HepG2 (cell line): ENCODE results near the gene ILRUN. TPM values are rescaled to one million over a fixed set of nuclear protein-coding genes. Genes with fewer than 3 reads are reported as not detected.

Source experiments
- ASH2L ChIP-seq: fragments of 300-600, 200-600 bp; sonication (generic); IDR thresholded peaks from 2 replicates; pipeline ENCODE4 v1.7.0; 2017; ENCODE audit warnings: low read depth, mild to moderate bottlenecking, moderate library complexity, mixed read lengths, low read length; ENCODE audit not compliant: insufficient read length
- CENPT ChIP-seq: sonication (generic); formaldehyde crosslinking; IDR thresholded peaks from 2 replicates; pipeline ENCODE4 v1.8.0; 2022; ENCODE audit warnings: low read depth, mild to moderate bottlenecking, moderate library complexity, missing genetic modification reagents
- FIP1L1 ChIP-seq: fragments of 200-400 bp; formaldehyde crosslinking; IDR thresholded peaks from 2 replicates; pipeline ENCODE4 v1.6.1; 2018; ENCODE audit warnings: low read depth, mild to moderate bottlenecking, low read length, moderate library complexity, borderline replicate concordance; ENCODE audit not compliant: insufficient read depth
- FOSL2 ChIP-seq: sonication (generic); formaldehyde crosslinking; IDR thresholded peaks from 2 replicates; pipeline ENCODE4 v1.4.0; 2020; ENCODE audit warnings: missing genetic modification reagents
- GATAD2A ChIP-seq: IDR thresholded peaks from 2 replicates; pipeline ENCODE4 v1.6.1; 2016
- MXD4 ChIP-seq: IDR thresholded peaks from 2 replicates; pipeline ENCODE4 v1.6.1; 2016; ENCODE audit warnings: mild to moderate bottlenecking, missing biosample characterization, missing genetic modification reagents
- PHF5A ChIP-seq: IDR thresholded peaks from one replicate; pipeline ENCODE4 v1.6.1; 2018; ENCODE audit warnings: low read depth, missing genetic modification reagents; ENCODE audit not compliant: unreplicated experiment
- RFXAP ChIP-seq: sonication (generic); formaldehyde crosslinking; IDR thresholded peaks from 2 replicates; pipeline ENCODE4 v1.4.0; 2020; ENCODE audit warnings: missing genetic modification reagents, borderline replicate concordance
- ZNF143 ChIP-seq: sonication (generic); formaldehyde crosslinking; IDR thresholded peaks from 2 replicates; pipeline ENCODE4 v1.4.0; 2020; ENCODE audit warnings: missing genetic modification reagents
- ZNF569 ChIP-seq: sonication (generic); formaldehyde crosslinking; IDR thresholded peaks from 2 replicates; pipeline ENCODE4 v1.5.0; 2020; ENCODE audit warnings: mild to moderate bottlenecking, missing genetic modification reagents, moderate library complexity, borderline replicate concordance
- ZNF672 ChIP-seq: sonication (generic); formaldehyde crosslinking; IDR thresholded peaks from 2 replicates; pipeline ENCODE4 v1.8.1; 2022; ENCODE audit warnings: missing genetic modification reagents
- ZNF790 ChIP-seq: sonication (generic); formaldehyde crosslinking; IDR thresholded peaks from 2 replicates; pipeline ENCODE4 v1.8.0; 2022; ENCODE audit warnings: missing genetic modification reagents, mild to moderate bottlenecking, borderline replicate concordance
- polyA plus RNA-seq, 8 experiments: library from polyadenylated mRNA; depleted of rRNA in 3 of 8; stranded (reverse) in 7 of 8; unstranded in 1 of 8; fragments of >200 nt; fragmentation: Illumina TruSeq in 4 of 8; extraction: Trizol in 4 of 8; gene quantifications; 2 replicates each; pipeline versions ENCODE4 v1.2.1 to v1.2.3, GENCODE V29; 2011 to 2016; ENCODE audit warnings: low read depth in 4 of 8, missing spikeins in 1 of 8, mixed read lengths in 1 of 8; ENCODE audit not compliant: insufficient read depth in 1 of 8
- total RNA-seq, 5 experiments: library from RNA; depleted of rRNA; stranded (reverse); fragments of >200 nt; fragmentation: Illumina TruSeq; extraction: Trizol; gene quantifications; 2 replicates each; pipeline ENCODE4 v1.2.3, GENCODE V29; 2016; ENCODE audit warnings: low read depth in 1 of 5
- TF ChIP-seq, protein P1 (sequence below): sonication (generic); formaldehyde crosslinking; IDR thresholded peaks from 2 replicates; pipeline ENCODE4 v1.4.0; 2020; ENCODE audit warnings: mild to moderate bottlenecking, missing genetic modification reagents
- TF ChIP-seq, protein P2 (sequence below): sonication (generic); formaldehyde crosslinking; IDR thresholded peaks from 2 replicates; pipeline ENCODE4 v1.5.0; 2020; ENCODE audit warnings: mild to moderate bottlenecking, missing genetic modification reagents
- TF ChIP-seq, protein P3 (sequence below): sonication (generic); formaldehyde crosslinking; IDR thresholded peaks from 2 replicates; pipeline ENCODE4; 2020; ENCODE audit warnings: missing genetic modification reagents, mild to moderate bottlenecking, borderline replicate concordance
- TF ChIP-seq, protein P4 (sequence below): IDR thresholded peaks from 2 replicates; pipeline ENCODE4 v1.4.0; 2020; ENCODE audit warnings: mild to moderate bottlenecking, missing genetic modification reagents
- TF ChIP-seq, protein P5 (sequence below): IDR thresholded peaks from 2 replicates; pipeline ENCODE4 v1.6.1; 2016; ENCODE audit warnings: missing genetic modification reagents, missing compliant biosample characterization

Gene ILRUN
- total and polyA plus RNA-seq, 2 of the 13 experiments (the other 11 are each of a cell fraction or from before 2014, with no cell fraction given): 45.5 to 66.6 TPM

DNA sequence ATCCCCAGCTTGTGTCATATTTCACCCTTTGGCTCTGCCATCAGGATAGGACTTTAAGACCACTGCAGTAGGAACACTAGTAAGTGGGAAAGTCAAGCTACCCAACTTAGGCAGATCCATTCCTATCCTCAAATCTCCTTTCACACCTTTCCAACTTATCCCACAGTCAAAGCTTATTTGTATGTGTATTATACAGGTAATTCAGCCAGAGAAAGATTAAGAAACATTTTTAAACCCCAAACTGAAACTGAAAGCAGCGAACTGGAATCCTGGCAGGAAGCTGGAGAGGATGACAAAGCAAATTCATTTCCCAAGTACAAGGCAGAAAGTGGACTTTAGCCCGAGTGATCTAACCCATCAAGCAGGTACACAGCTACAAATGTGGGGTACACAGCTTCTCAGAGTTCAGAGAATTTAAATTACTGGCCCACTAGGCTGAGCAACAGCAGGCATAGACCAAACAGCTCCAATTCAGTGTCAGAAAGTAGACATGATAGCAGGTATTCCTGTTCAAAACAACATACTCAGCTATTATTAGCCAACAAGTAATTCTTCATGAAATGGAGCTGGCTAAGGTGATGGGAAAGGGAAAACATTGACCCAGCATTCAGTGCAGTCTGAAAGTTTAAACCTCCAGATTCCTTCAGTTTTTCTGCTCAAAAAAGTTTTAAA, 39.1 kb downstream of the ILRUN start (continued):
- TF ChIP-seq, protein P1, sequence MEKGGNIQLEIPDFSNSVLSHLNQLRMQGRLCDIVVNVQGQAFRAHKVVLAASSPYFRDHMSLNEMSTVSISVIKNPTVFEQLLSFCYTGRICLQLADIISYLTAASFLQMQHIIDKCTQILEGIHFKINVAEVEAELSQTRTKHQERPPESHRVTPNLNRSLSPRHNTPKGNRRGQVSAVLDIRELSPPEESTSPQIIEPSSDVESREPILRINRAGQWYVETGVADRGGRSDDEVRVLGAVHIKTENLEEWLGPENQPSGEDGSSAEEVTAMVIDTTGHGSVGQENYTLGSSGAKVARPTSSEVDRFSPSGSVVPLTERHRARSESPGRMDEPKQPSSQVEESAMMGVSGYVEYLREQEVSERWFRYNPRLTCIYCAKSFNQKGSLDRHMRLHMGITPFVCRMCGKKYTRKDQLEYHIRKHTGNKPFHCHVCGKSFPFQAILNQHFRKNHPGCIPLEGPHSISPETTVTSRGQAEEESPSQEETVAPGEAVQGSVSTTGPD: no peak
- TF ChIP-seq, protein P2, sequence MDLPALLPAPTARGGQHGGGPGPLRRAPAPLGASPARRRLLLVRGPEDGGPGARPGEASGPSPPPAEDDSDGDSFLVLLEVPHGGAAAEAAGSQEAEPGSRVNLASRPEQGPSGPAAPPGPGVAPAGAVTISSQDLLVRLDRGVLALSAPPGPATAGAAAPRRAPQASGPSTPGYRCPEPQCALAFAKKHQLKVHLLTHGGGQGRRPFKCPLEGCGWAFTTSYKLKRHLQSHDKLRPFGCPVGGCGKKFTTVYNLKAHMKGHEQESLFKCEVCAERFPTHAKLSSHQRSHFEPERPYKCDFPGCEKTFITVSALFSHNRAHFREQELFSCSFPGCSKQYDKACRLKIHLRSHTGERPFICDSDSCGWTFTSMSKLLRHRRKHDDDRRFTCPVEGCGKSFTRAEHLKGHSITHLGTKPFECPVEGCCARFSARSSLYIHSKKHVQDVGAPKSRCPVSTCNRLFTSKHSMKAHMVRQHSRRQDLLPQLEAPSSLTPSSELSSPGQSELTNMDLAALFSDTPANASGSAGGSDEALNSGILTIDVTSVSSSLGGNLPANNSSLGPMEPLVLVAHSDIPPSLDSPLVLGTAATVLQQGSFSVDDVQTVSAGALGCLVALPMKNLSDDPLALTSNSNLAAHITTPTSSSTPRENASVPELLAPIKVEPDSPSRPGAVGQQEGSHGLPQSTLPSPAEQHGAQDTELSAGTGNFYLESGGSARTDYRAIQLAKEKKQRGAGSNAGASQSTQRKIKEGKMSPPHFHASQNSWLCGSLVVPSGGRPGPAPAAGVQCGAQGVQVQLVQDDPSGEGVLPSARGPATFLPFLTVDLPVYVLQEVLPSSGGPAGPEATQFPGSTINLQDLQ (CRISPR knock-in tag): no peak
- TF ChIP-seq RFXAP (CRISPR knock-in tag): no peak
- TF ChIP-seq ZNF790 (CRISPR knock-in tag): no peak
- TF ChIP-seq FOSL2 (CRISPR knock-in tag): peak; percentile 81
- TF ChIP-seq, protein P3, sequence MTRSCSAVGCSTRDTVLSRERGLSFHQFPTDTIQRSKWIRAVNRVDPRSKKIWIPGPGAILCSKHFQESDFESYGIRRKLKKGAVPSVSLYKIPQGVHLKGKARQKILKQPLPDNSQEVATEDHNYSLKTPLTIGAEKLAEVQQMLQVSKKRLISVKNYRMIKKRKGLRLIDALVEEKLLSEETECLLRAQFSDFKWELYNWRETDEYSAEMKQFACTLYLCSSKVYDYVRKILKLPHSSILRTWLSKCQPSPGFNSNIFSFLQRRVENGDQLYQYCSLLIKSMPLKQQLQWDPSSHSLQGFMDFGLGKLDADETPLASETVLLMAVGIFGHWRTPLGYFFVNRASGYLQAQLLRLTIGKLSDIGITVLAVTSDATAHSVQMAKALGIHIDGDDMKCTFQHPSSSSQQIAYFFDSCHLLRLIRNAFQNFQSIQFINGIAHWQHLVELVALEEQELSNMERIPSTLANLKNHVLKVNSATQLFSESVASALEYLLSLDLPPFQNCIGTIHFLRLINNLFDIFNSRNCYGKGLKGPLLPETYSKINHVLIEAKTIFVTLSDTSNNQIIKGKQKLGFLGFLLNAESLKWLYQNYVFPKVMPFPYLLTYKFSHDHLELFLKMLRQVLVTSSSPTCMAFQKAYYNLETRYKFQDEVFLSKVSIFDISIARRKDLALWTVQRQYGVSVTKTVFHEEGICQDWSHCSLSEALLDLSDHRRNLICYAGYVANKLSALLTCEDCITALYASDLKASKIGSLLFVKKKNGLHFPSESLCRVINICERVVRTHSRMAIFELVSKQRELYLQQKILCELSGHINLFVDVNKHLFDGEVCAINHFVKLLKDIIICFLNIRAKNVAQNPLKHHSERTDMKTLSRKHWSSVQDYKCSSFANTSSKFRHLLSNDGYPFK (CRISPR knock-in tag): no peak
- no peak for TF ChIP-seq ZNF569 (CRISPR knock-in tag)
- no peak for TF ChIP-seq ZNF672 (CRISPR knock-in tag)
- TF ChIP-seq ZNF143 (CRISPR knock-in tag): no peak; the same call in 1 of the 2 replicates
- TF ChIP-seq GATAD2A (CRISPR knock-in tag): peak; percentile 95
- TF ChIP-seq MXD4: peak; percentile 75
- no peak for TF ChIP-seq FIP1L1
- no peak for TF ChIP-seq PHF5A
- TF ChIP-seq CENPT (CRISPR knock-in tag): no peak
- peak; percentile 92 for TF ChIP-seq ASH2L
- TF ChIP-seq, protein P4, sequence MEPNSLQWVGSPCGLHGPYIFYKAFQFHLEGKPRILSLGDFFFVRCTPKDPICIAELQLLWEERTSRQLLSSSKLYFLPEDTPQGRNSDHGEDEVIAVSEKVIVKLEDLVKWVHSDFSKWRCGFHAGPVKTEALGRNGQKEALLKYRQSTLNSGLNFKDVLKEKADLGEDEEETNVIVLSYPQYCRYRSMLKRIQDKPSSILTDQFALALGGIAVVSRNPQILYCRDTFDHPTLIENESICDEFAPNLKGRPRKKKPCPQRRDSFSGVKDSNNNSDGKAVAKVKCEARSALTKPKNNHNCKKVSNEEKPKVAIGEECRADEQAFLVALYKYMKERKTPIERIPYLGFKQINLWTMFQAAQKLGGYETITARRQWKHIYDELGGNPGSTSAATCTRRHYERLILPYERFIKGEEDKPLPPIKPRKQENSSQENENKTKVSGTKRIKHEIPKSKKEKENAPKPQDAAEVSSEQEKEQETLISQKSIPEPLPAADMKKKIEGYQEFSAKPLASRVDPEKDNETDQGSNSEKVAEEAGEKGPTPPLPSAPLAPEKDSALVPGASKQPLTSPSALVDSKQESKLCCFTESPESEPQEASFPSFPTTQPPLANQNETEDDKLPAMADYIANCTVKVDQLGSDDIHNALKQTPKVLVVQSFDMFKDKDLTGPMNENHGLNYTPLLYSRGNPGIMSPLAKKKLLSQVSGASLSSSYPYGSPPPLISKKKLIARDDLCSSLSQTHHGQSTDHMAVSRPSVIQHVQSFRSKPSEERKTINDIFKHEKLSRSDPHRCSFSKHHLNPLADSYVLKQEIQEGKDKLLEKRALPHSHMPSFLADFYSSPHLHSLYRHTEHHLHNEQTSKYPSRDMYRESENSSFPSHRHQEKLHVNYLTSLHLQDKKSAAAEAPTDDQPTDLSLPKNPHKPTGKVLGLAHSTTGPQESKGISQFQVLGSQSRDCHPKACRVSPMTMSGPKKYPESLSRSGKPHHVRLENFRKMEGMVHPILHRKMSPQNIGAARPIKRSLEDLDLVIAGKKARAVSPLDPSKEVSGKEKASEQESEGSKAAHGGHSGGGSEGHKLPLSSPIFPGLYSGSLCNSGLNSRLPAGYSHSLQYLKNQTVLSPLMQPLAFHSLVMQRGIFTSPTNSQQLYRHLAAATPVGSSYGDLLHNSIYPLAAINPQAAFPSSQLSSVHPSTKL (CRISPR knock-in tag): peak; percentile 95
- TF ChIP-seq, protein P5, sequence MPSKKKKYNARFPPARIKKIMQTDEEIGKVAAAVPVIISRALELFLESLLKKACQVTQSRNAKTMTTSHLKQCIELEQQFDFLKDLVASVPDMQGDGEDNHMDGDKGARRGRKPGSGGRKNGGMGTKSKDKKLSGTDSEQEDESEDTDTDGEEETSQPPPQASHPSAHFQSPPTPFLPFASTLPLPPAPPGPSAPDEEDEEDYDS (CRISPR knock-in tag): peak; percentile 65
